Measurements from ENCODE around the gene VSIG1. TPM values are rescaled to one million over a fixed set of nuclear protein-coding genes. Genes with fewer than 3 reads are reported as not detected.

The VSIG1 gene
- total RNA-seq, 1 donor: 0.09 TPM

- TF ChIP-seq, protein P1, sequence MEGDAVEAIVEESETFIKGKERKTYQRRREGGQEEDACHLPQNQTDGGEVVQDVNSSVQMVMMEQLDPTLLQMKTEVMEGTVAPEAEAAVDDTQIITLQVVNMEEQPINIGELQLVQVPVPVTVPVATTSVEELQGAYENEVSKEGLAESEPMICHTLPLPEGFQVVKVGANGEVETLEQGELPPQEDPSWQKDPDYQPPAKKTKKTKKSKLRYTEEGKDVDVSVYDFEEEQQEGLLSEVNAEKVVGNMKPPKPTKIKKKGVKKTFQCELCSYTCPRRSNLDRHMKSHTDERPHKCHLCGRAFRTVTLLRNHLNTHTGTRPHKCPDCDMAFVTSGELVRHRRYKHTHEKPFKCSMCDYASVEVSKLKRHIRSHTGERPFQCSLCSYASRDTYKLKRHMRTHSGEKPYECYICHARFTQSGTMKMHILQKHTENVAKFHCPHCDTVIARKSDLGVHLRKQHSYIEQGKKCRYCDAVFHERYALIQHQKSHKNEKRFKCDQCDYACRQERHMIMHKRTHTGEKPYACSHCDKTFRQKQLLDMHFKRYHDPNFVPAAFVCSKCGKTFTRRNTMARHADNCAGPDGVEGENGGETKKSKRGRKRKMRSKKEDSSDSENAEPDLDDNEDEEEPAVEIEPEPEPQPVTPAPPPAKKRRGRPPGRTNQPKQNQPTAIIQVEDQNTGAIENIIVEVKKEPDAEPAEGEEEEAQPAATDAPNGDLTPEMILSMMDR (IDR thresholded peaks at IDR 0.05; ENCODE audit: insufficient read depth, low read length): no peak
- H3K4me3 ChIP-seq (ENCODE audit: low read depth, low read length): no peak overlapping the region
- peak; percentile 1 for DNase-seq (ENCODE audit: low read depth)
Measured at GRCh38 chrX:108097380-108097779, 52.5 kb downstream of the VSIG1 start.

- TF ChIP-seq, protein P1 (IDR thresholded peaks at IDR 0.05; ENCODE audit: insufficient read depth, low read length): no peak
Measured at GRCh38 chrX:108105473-108105872, 60.6 kb downstream of the VSIG1 start.

DNA sequence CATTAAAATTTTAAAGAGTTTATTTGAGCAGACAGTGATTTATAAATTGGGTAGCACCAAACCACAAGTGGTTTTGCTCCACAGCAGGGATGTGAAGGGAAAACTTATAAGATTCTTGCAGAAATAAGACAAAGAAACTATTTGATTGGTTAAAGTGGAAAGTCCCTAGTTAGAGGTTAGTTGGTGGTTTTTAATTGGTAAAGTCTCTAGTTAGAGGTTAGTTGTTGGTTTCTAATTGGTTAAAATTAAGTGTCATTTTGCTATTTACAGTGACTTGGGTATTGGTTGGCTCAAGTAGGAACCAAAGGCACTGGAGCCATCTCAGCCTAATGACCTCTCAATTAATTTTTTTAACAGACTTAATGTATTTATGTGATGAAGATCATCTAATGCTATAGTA lies 69.7 kb downstream of the VSIG1 start:
- H3K4me3 ChIP-seq (ENCODE audit: low read depth, low read length): no peak overlapping the region
- TF ChIP-seq, protein P1 (IDR thresholded peaks at IDR 0.05; ENCODE audit: insufficient read depth, low read length): no peak

More at GRCh38 chrX:108105473-108105872, 60.6 kb downstream of the VSIG1 start:
- no peak for DNase-seq (ENCODE audit: low read depth)
- H3K4me3 ChIP-seq (ENCODE audit: low read depth, low read length): no peak overlapping the region

GRCh38 chrX:108117988-108118387 lies 73.1 kb downstream of the VSIG1 start:
- no peak overlapping the region for H3K4me3 ChIP-seq (ENCODE audit: low read depth, low read length)
- TF ChIP-seq, protein P1 (IDR thresholded peaks at IDR 0.05; ENCODE audit: insufficient read depth, low read length): no peak
- no peak for DNase-seq (ENCODE audit: low read depth)

More for the DNA sequence above, 69.7 kb downstream of the VSIG1 start:
- DNase-seq (ENCODE audit: low read depth): no peak

DNA sequence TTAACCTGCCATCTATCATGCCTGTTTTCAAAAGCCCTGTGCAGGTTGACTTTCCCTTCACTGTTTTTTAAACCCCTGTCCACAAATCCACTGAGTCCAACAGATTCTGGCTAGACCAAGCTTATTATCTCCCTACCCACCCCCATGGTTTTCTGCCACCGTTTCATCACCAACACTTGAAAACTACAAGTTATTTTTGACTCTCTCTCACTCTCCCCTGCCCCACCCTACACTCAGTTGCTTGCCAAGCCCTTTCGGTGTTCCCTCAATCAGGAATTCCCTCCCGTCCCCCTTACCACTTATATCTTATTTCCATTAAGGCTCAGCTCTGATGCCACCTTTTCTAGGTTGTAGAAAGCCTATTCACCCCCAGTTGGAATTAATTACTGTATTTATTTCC lies 76.4 kb downstream of the VSIG1 start:
- TF ChIP-seq, protein P1 (IDR thresholded peaks at IDR 0.05; ENCODE audit: insufficient read depth, low read length): no peak
- no peak for DNase-seq (ENCODE audit: low read depth)
- no peak overlapping the region for H3K4me3 ChIP-seq (ENCODE audit: low read depth, low read length)

GRCh38 chrX:108122748-108123147 lies 77.9 kb downstream of the VSIG1 start:
- TF ChIP-seq, protein P1 (IDR thresholded peaks at IDR 0.05; ENCODE audit: insufficient read depth, low read length): no peak
- peak; percentile 71 for DNase-seq (ENCODE audit: low read depth)
- no peak overlapping the region for H3K4me3 ChIP-seq (ENCODE audit: low read depth, low read length)
